T-cell (primary cell): Measurements from ENCODE around the gene PDHX. TPM values are rescaled to one million over a fixed set of nuclear protein-coding genes. Genes with fewer than 3 reads are reported as not detected.

Experiments used
- ATAC-seq, 4 experiments: fragments of 200-7000 bp in 3 of 4; fragments of 150-1000 bp in 1 of 4; cut with Tn5 transposase; replicated peaks in 1 of 4; 1 replicate in 3 of 4; 2 replicates in 1 of 4; pipeline ENCODE4 v1.10.0; 2021; ENCODE audit warnings: moderate library complexity in 3 of 4, mild to moderate bottlenecking in 2 of 4, moderate number of reproducible peaks in 1 of 4
- CTCF ChIA-PET, 2 donors: fragments of 300-600 bp; sonication (Branson Sonifier 250); formaldehyde crosslinking; loops; one replicate each; lab custom pipeline; 2022; ENCODE audit warnings: antibody characterized with exemption in 2 of 2; lab: Charles Lee
- POLR2A ChIA-PET, 2 donors: fragments of 300-600 bp; sonication (Branson Sonifier 250); formaldehyde crosslinking; loops; one replicate each; lab custom pipeline; 2022; ENCODE audit warnings: antibody characterized with exemption in 2 of 2; lab: Charles Lee
- DNase-seq, 35 experiments: peaks; one replicate each; pipeline versions ENCODE4 v3.0.0 to v3.0.0-alpha.2; 2013 to 2023
- H3K27ac ChIP-seq: one replicate; pipeline ENCODE4 v1.5.1; 2013; ENCODE audit warnings: low read length
- H3K27me3 ChIP-seq, 2 experiments: replicated peaks in 1 of 2; 1 replicate in 1 of 2; 2 replicates in 1 of 2; pipeline versions ENCODE4 v1.6.1 to v1.7.0; 2013; ENCODE audit warnings: low read length in 1 of 2, mixed read lengths in 1 of 2; ENCODE audit not compliant: control insufficient read depth in 2 of 2, insufficient read depth in 2 of 2; ENCODE audit errors: extremely low read depth in 1 of 2
- H3K36me3 ChIP-seq, 2 donors: 1 replicate in 1 of 2; 2 replicates in 1 of 2; pipeline versions ENCODE4 v1.6.1 to v1.7.0; 2013; ENCODE audit warnings: low read length in 1 of 2; ENCODE audit not compliant: control insufficient read depth in 2 of 2, insufficient read depth in 1 of 2; ENCODE audit errors: extremely low read depth in 1 of 2
- H3K4me1 ChIP-seq, 2 experiments: 1 replicate in 1 of 2; 2 replicates in 1 of 2; pipeline versions ENCODE4 v1.6.1 to v1.7.0; 2013; ENCODE audit warnings: low read length in 2 of 2, mixed read lengths in 1 of 2; ENCODE audit not compliant: insufficient read depth in 2 of 2, control insufficient read depth in 1 of 2; ENCODE audit errors: extremely low read depth in 1 of 2
- H3K4me3 ChIP-seq, 2 donors: 1 replicate in 1 of 2; 2 replicates in 1 of 2; pipeline versions ENCODE4 v1.5.1 to v1.7.0; 2013; ENCODE audit warnings: mild to moderate bottlenecking in 2 of 2, low read length in 1 of 2, moderate library complexity in 1 of 2; ENCODE audit not compliant: control insufficient read depth in 1 of 2; ENCODE audit errors: extremely low read depth in 1 of 2
- H3K9me3 ChIP-seq: 2 replicates; pipeline ENCODE4 v1.7.0; 2013
- H3K27ac Mint-ChIP-seq, 2 donors: one replicate each; pipeline ENCODE4 v1.8.0; 2020 to 2021; ENCODE audit warnings: mild to moderate bottlenecking in 2 of 2, mixed read lengths in 2 of 2
- H3K27me3 Mint-ChIP-seq, 2 donors: one replicate each; pipeline ENCODE4 v1.8.0; 2021 to 2022; ENCODE audit warnings: mixed read lengths in 2 of 2
- H3K36me3 Mint-ChIP-seq: one replicate; pipeline ENCODE4 v1.8.0; 2021; ENCODE audit warnings: mixed read lengths
- H3K4me1 Mint-ChIP-seq, 3 donors: one replicate each; pipeline ENCODE4 v1.8.0; 2020 to 2022; ENCODE audit warnings: mixed read lengths in 3 of 3, mild to moderate bottlenecking in 1 of 3
- H3K4me3 Mint-ChIP-seq, 3 donors: one replicate each; pipeline ENCODE4 v1.8.0; 2020 to 2022; ENCODE audit warnings: mild to moderate bottlenecking in 3 of 3, mixed read lengths in 3 of 3, moderate library complexity in 3 of 3
- H3K9me3 Mint-ChIP-seq, 3 donors: one replicate each; pipeline ENCODE4 v1.8.0; 2020 to 2022; ENCODE audit warnings: mixed read lengths in 3 of 3
- WGBS: methylation state at CpG from one replicate; pipeline ENCODE4 v1.1.5; 2013; ENCODE audit warnings: missing lambda C conversion rate; ENCODE audit not compliant: insufficient coverage; 5-methylcytosine and 5-hydroxymethylcytosine counted together
- total RNA-seq, 35 experiments: library from RNA in 6 of 35; stranded (reverse) in 6 of 35; fragments of 120-200 nt in 1 of 35; gene quantifications; one replicate each; pipeline versions ENCODE4 v1.2.1 to v1.2.4 and lab custom pipeline; 2013 to 2026

The PDHX gene
- total RNA-seq, 5 donors from 2014 or later (not counting 1 experiment from before 2014, with no cell fraction given): 21.7 to 36.4 (median 26.1) TPM

GRCh38 chr11:34915136-34916014 is 1.0 kb upstream of the PDHX start:
- H3K27me3 Mint-ChIP-seq: no peaks in the 10 kb centered on the region
- no peaks in the 10 kb centered on the region for H3K27me3 ChIP-seq
- H3K4me1 ChIP-seq: peaks cover 8 to 25% of the 10 kb centered on the region in 2 experiments
- peaks cover 47 to 65% (median 49%) of the 10 kb centered on the region in 3 donors for H3K4me1 Mint-ChIP-seq
- peaks cover 14% of the 10 kb centered on the region for H3K36me3 Mint-ChIP-seq
- H3K9me3 Mint-ChIP-seq: no peaks in the 10 kb centered on the region
- peak overlapping the region; percentile 78 to 95 for H3K4me3 ChIP-seq
- peak overlapping the region; percentile 94 to 97 (median 96) for H3K4me3 Mint-ChIP-seq
- no peaks in the 10 kb centered on the region for H3K9me3 ChIP-seq
- POLR2A ChIA-PET: interaction anchor here (0.5 to 0.7 kb wide), 6 partner anchors 10 to 864 kb away, joined by 3 to 11 read pairs (median 4); no protein-coding TSS in a partner anchor
- ATAC-seq (peak; percentile 1 to 10 (median 6)), DNase-seq (peak in 2 of 35 experiments; percentile 8 to 18)
- CTCF ChIA-PET: interaction anchor here (0.6 to 1.5 kb wide), 8 partner anchors 10 to 1401 kb away, joined by 3 to 7 read pairs (median 4); no protein-coding TSS in a partner anchor
- H3K27ac ChIP-seq: peak overlapping the region; percentile 91
- H3K27ac Mint-ChIP-seq: peak overlapping the region; percentile 93 to 97
- WGBS: 2% methylated on average over 28 of the region's 34 CpGs
- no peaks in the 10 kb centered on the region for H3K36me3 ChIP-seq

DNA sequence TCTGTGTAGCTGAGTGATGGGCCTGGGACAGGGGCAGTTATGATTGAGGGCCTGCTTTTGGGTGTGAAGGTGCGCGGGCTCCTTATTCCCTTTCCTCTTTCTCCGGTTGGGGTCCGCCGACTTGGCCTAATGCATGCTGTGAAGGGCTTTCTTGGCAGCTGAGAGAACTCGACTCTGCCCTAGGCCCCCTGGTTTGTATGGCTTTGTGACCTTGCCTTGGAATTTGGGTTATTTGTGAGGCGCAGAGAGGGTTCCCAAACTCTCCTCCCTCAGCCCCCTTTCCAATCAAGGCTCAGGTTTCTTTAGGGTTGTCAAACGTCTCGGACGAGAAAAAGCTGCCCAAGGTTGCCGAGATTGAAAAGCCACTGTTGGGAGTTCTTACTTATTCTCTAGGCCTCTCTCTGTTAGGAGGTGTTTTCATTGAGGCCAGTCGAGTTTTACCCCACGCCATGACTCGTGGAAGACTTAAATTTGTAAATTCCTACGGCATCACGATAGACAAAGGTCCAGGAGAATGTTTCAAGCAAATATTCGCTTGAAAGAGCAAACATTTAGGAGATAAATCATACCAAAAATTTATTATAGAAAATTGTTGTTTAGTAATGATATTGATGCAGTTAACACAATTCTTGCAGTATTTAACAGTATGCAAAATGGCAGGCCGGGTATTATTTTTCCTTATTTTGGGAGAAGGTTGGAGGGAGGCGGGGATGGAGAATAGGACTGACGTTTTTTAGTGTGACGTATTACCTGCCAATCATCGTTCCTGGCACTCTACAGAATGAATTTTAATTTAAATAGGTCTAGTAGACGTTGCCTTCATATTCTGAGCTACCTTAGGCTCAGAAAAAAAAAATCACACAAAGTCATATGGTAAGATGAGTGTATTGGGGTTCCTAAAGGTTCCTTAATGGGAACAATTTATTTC is 689 bp downstream of the PDHX start:
- H3K4me1 Mint-ChIP-seq: peaks cover 51 to 81% (median 55%) of the 10 kb centered on the region in 3 donors
- ATAC-seq (peak in 3 of 4 experiments; percentile 11 to 15 (median 14)), DNase-seq (peak in 1 of 35 experiments; percentile 5)
- CTCF ChIA-PET: interaction anchor here in 1 of 2 donors (1.3 to 1.5 kb wide), 2 partner anchors 8 to 10 kb away, joined by 4 read pairs; no protein-coding TSS in a partner anchor
- peak overlapping the region; percentile 93 to 97 for H3K27ac Mint-ChIP-seq
- Histone ChIP-seq H3K27ac (peak overlapping the region; percentile 91), H3K27me3 (no peaks in the 10 kb centered on the region), H3K9me3 (no peaks in the 10 kb centered on the region), H3K4me3 (peak overlapping the region; percentile 77 to 78), H3K4me1 (peaks cover 8 to 25% of the 10 kb centered on the region in 2 experiments), H3K36me3 (no peaks in the 10 kb centered on the region)
- no peaks in the 10 kb centered on the region for H3K9me3 Mint-ChIP-seq
- WGBS: 64% methylated on average over 2 of the region's 23 CpGs
- peaks cover 14% of the 10 kb centered on the region for H3K36me3 Mint-ChIP-seq
- peak overlapping the region; percentile 94 to 97 (median 96) for H3K4me3 Mint-ChIP-seq
- POLR2A ChIA-PET: interaction anchor here (0.5 to 0.9 kb wide), 5 partner anchors 63 to 474 kb away, joined by 3 to 4 read pairs (median 3); no protein-coding TSS in a partner anchor
- no peaks in the 10 kb centered on the region for H3K27me3 Mint-ChIP-seq

- no peaks in the 10 kb centered on the region for H3K9me3 ChIP-seq
- CTCF ChIA-PET: interaction anchor here in 1 of 2 donors (0.5 to 1.5 kb wide), 2 partner anchors 470 to 567 kb away, joined by 3 to 4 read pairs; no protein-coding TSS in a partner anchor
- H3K4me1 ChIP-seq: peaks cover 0 to 10% of the 10 kb centered on the region in 2 experiments
- Mint-ChIP-seq H3K27ac (no peak overlapping the region), H3K9me3 (no peaks in the 10 kb centered on the region), H3K4me3 (no peak overlapping the region), H3K27me3 (no peaks in the 10 kb centered on the region), H3K36me3 (no peaks in the 10 kb centered on the region), H3K4me1 (peaks cover 29 to 58% (median 31%) of the 10 kb centered on the region in 3 donors)
- H3K36me3 ChIP-seq: no peaks in the 10 kb centered on the region
- DNase-seq: no peak
- no peaks in the 10 kb centered on the region for H3K27me3 ChIP-seq
- 100% methylated on average over 2 of the region's 4 CpGs for WGBS
- no peak for ATAC-seq
- POLR2A ChIA-PET: no interaction called here
- H3K27ac ChIP-seq: no peak overlapping the region
- H3K4me3 ChIP-seq: no peak overlapping the region
Observed at GRCh38 chr11:34921156-34921555, 4.7 kb downstream of the PDHX start.

DNA sequence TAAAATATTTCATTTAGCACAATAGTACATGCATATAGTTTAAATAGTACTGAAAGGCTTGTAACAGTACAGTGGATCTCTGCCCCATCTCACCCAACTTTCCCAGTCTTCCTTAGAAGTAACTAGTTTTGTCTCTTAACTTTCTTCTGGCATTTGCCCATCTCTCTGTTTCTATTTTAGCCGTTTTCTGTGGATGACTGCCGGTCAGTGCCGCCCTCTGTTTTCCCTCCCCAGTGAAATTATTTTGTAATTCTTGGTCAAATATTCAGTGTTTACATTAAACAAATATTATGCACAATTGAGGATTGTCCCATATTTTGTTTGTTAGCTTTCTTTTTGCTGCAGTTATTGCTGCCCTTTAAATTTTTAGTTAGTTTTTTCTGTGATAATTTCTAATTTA is 8.3 kb downstream of the PDHX start:
- Mint-ChIP-seq H3K27me3 (no peaks in the 10 kb centered on the region), H3K36me3 (peaks cover 3% of the 10 kb centered on the region), H3K27ac (no peak overlapping the region), H3K9me3 (no peaks in the 10 kb centered on the region), H3K4me1 (peaks cover 17 to 46% (median 22%) of the 10 kb centered on the region in 3 donors), H3K4me3 (no peak overlapping the region)
- H3K27me3 ChIP-seq: no peaks in the 10 kb centered on the region
- no peak for DNase-seq
- H3K36me3 ChIP-seq: no peaks in the 10 kb centered on the region
- ChIA-PET CTCF (interaction anchor here (0.7 to 6.2 kb wide), 12 partner anchors 9 to 560 kb away, joined by 3 to 82 read pairs (median 5); partner anchors contain the start of genes APIP (in 1 of the 2) and PDHX (in 1 of the 2)), POLR2A (interaction anchor here in 1 of 2 donors (0.6 to 1.1 kb wide), 2 partner anchors 9 to 53 kb away, joined by 3 to 4 read pairs; no protein-coding TSS in a partner anchor)
- H3K4me3 ChIP-seq: no peak overlapping the region
- H3K27ac ChIP-seq: no peak overlapping the region
- no peaks in the 10 kb centered on the region for H3K9me3 ChIP-seq
- ATAC-seq: no peak
- H3K4me1 ChIP-seq: peaks cover 0 to 2% of the 10 kb centered on the region in 2 experiments
- WGBS: no CpG with 5 or more reads among the region's 3 CpGs

DNA sequence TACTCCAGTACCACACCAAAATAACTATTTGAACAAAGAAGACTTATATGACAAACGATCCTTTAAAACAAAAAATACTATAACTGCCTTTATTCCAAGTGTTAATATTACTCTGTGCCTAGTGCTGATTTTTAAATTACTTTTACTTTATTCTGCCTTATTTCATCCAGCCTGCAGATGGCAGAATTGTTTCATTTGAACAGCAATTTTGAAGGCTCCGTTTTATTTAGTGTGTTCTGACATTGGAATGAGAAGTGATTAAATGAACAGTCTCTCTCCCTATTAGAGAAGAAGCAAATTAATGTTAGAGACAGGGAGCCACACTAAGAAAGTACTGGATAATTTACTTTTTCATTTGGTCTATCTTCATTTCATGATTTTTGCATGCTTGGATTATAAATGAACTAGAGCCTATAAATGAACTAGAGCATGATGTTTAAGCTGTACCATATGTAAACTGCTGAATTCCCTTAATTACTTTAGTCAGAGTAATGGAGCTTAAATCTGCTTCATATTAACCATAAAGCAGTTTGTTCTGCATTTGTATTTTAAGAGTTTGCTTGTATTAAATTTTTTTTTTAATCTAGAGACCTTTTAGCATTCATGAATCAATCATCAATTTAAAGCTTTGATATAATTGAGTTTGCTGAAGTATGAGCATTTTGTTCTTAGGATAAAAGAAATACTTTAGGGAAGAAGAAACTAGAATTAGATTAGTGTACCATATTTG is 9.8 kb downstream of the PDHX start:
- no peaks in the 10 kb centered on the region for H3K27me3 Mint-ChIP-seq
- no peaks in the 10 kb centered on the region for H3K27me3 ChIP-seq
- peak; percentile 43 to 51 (median 48) for ATAC-seq
- H3K4me3 Mint-ChIP-seq: no peak overlapping the region
- ChIA-PET POLR2A (interaction anchor here in 1 of 2 donors (0.6 to 0.9 kb wide), 3 partner anchors 221 to 495 kb away, joined by 3 to 5 read pairs (median 3); no protein-coding TSS in a partner anchor), CTCF (interaction anchor here (0.6 to 6.2 kb wide), 32 partner anchors 8 to 1115 kb away, joined by 3 to 82 read pairs (median 4); partner anchors contain the start of genes APIP (in 1 of the 2) and PDHX (in 1 of the 2))
- no peak overlapping the region for H3K27ac Mint-ChIP-seq
- peaks cover 0 to 2% of the 10 kb centered on the region in 2 experiments for H3K4me1 ChIP-seq
- WGBS: no CpG with 5 or more reads among the region's 2 CpGs
- H3K4me3 ChIP-seq: no peak overlapping the region
- no peaks in the 10 kb centered on the region for H3K36me3 ChIP-seq
- H3K4me1 Mint-ChIP-seq: peaks cover 21 to 40% (median 25%) of the 10 kb centered on the region in 3 donors
- H3K27ac ChIP-seq: no peak overlapping the region
- H3K9me3 Mint-ChIP-seq: no peaks in the 10 kb centered on the region
- no peaks in the 10 kb centered on the region for H3K9me3 ChIP-seq
- peaks cover 5% of the 10 kb centered on the region for H3K36me3 Mint-ChIP-seq
- DNase-seq: peak in 6 of 35 experiments; percentile 4 to 77 (median 14)
